Heart right ventricle (tissue), 16 donors: ENCODE data around the gene NHERF1. TPM values are rescaled to one million over a fixed set of nuclear protein-coding genes. Genes with fewer than 3 reads are reported as not detected.
A peak's percentile ranks its signal among the peaks of the same experiment; 100 is the strongest.

Experiments
- ATAC-seq, 8 donors: fragments of 200-7000 bp; cut with Tn5 transposase; one replicate each; pipeline ENCODE4 v1.9.1; 2020; ENCODE audit warnings: mild to moderate bottlenecking in 8 of 8, moderate library complexity in 8 of 8, moderate number of reproducible peaks in 1 of 8
- DNase-seq, 2 donors: peaks; one replicate each; pipeline ENCODE4 v3.0.0-alpha.2; 2020
- H3K27ac ChIP-seq, 10 donors: fragments of 200-600 bp; sonication (generic) in 2 of 10; one replicate each; pipeline versions ENCODE4 v1.5.0 to v1.8.0; 2020 to 2022; ENCODE audit warnings: mild to moderate bottlenecking in 3 of 10
- H3K27me3 ChIP-seq, 7 donors: fragments of 200-600 bp; one replicate each; pipeline ENCODE4 v1.8.0; 2021 to 2022; ENCODE audit warnings: mild to moderate bottlenecking in 2 of 7
- H3K36me3 ChIP-seq, 9 donors: fragments of 200-600 bp; sonication (generic) in 1 of 9; one replicate each; pipeline versions ENCODE4 v1.5.0 to v1.8.0; 2020 to 2022; ENCODE audit warnings: mild to moderate bottlenecking in 2 of 9
- H3K4me1 ChIP-seq, 9 donors: fragments of 200-600 bp; sonication (generic) in 1 of 9; one replicate each; pipeline versions ENCODE4 v1.5.0 to v1.8.0; 2020 to 2022; ENCODE audit warnings: mild to moderate bottlenecking in 4 of 9
- H3K4me3 ChIP-seq, 10 donors: fragments of 200-600 bp; sonication (generic) in 2 of 10; one replicate each; pipeline versions ENCODE4 v1.5.0 to v1.8.0; 2020 to 2022; ENCODE audit warnings: mild to moderate bottlenecking in 7 of 10, moderate library complexity in 2 of 10
- H3K9me3 ChIP-seq, 11 donors: fragments of 200-600 bp in 10 of 11; sonication (generic) in 2 of 11; one replicate each; pipeline versions ENCODE4 v1.5.0 to v1.8.0; 2013 to 2022; ENCODE audit warnings: mild to moderate bottlenecking in 2 of 11, control low read depth in 1 of 11, moderate library complexity in 1 of 11
- WGBS, 2 donors: extraction: QIAGEN DNeasy Blood & Tissue Kit; methylation state at CpG; one replicate each; pipeline ENCODE4 v1.1.7; 2013; ENCODE audit warnings: inconsistent platforms in 1 of 2; 5-methylcytosine and 5-hydroxymethylcytosine counted together
- intact Hi-C, 10 donors: fragments of 100-400 bp; cut with DNase I; formaldehyde crosslinking; loops; one replicate each; pipeline versions ENCODE4 v1.11.1 to v1.14.2; 2022
- polyA plus RNA-seq, 2 donors: library from polyadenylated mRNA; stranded (reverse); fragments of 200-250 nt; gene quantifications; one replicate each; pipeline ENCODE4 v1.2.3, GENCODE V29; 2013
- total RNA-seq, 10 donors: library from RNA; stranded (reverse); fragmentation: NEBNext Ultra II Directional in 3 of 10; extraction: Animal tissue kit (Norgen Biotek cat#: 25700) in 3 of 10; gene quantifications; one replicate each; pipeline versions ENCODE4 v1.2.1 to v1.2.4, GENCODE V29; 2021 to 2023
- TF ChIP-seq, protein P1 (sequence below), 9 donors: fragments of 200-600 bp; sonication (generic) in 2 of 9; IDR thresholded peaks; one replicate each; pipeline versions ENCODE4 v1.5.0 to v1.8.0; 2021 to 2022; ENCODE audit warnings: antibody characterized with exemption in 9 of 9, mild to moderate bottlenecking in 5 of 9, moderate library complexity in 1 of 9
- donor health status: Arrhythmogenic right ventricular cardiomyopathy.
- donor health status: ischemic (EF 13 %, LVEDD 7.1; RV severe dilation, severe dysfunction).
- donor health status: healthy with polysubstance abuse.
- donor health status: DM: no; HTN: yes; CAD: no.
- donor health status: DM: no; HTN: no; CAD: no.
- donor health status: ischemic (EF 25% LVEDD 6.9; RV normal size, moderate dysfunction).
- donor health status: ischemic (EF 25% LVEDD 5.7; RV mildly dilated, moderate dysfunction).
- donor health status: healthy.
- donor health status: DM: yes; HTN: yes; CAD: no.
- donor health status: Ischemic cardiomyopathy.
- donor health status: ischemic (EF 35%, LVEDD 5.7; RV mildly dilated, moderate dysfunction).
- donor health status: nonischemic (EF 11% LVEDD 7.7; RV severe dilation, severe dysfunction).
- donor health status: DM: yes; HTN: yes; CAD: no.
- donor health status: PGD.
- donor health status: ischemic (EF 29% LVEDD 5.4; RV normal size, mild dysfunction).
- donor health status: nonischemic (EF 23%, LVEDD 6.1; RV moderate dilation, normal function).

The NHERF1 gene
- total and polyA plus RNA-seq, 12 donors = 6.7 to 33.4 (median 12.7) TPM

DNA sequence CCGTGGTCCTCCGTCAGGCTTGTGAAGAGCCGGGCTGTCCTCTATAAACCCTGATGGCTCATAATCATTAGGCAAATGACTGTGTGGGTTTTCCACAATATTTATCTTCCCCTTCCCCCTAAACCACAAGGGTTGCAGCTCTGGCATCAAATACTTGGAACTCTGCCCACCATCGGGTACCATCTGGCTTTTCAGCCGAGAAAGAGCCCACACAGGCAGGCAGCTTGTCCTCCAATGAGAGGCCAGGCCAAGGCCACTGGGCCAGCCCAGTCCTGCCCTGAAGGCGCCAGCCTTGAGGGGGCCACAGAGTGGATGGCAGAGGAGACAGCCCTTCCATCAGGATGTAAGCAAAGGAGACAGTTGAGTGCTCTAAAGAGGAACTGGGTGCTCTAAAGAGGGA is 59.5 kb downstream of the NHERF1 start:
- intact Hi-C loops = no loop called here
- TF ChIP-seq, protein P1, sequence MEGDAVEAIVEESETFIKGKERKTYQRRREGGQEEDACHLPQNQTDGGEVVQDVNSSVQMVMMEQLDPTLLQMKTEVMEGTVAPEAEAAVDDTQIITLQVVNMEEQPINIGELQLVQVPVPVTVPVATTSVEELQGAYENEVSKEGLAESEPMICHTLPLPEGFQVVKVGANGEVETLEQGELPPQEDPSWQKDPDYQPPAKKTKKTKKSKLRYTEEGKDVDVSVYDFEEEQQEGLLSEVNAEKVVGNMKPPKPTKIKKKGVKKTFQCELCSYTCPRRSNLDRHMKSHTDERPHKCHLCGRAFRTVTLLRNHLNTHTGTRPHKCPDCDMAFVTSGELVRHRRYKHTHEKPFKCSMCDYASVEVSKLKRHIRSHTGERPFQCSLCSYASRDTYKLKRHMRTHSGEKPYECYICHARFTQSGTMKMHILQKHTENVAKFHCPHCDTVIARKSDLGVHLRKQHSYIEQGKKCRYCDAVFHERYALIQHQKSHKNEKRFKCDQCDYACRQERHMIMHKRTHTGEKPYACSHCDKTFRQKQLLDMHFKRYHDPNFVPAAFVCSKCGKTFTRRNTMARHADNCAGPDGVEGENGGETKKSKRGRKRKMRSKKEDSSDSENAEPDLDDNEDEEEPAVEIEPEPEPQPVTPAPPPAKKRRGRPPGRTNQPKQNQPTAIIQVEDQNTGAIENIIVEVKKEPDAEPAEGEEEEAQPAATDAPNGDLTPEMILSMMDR (IDR thresholded peaks at IDR 0.05) = no peak
- Histone ChIP-seq H3K4me1 (peaks cover 0 to 43% (median 11%) of the 10 kb centered on the region in 9 donors), H3K9me3 (no peaks in the 10 kb centered on the region), H3K4me3 (no peak overlapping the region), H3K36me3 (peaks cover 0 to 39% (median 0%) of the 10 kb centered on the region in 9 donors), H3K27ac (no peak overlapping the region), H3K27me3 (no peaks in the 10 kb centered on the region)
- 73 to 81% methylated on average over 6 of the region's 6 CpGs for WGBS, 2 donors
- no peak for ATAC-seq
- DNase-seq = no peak

DNA sequence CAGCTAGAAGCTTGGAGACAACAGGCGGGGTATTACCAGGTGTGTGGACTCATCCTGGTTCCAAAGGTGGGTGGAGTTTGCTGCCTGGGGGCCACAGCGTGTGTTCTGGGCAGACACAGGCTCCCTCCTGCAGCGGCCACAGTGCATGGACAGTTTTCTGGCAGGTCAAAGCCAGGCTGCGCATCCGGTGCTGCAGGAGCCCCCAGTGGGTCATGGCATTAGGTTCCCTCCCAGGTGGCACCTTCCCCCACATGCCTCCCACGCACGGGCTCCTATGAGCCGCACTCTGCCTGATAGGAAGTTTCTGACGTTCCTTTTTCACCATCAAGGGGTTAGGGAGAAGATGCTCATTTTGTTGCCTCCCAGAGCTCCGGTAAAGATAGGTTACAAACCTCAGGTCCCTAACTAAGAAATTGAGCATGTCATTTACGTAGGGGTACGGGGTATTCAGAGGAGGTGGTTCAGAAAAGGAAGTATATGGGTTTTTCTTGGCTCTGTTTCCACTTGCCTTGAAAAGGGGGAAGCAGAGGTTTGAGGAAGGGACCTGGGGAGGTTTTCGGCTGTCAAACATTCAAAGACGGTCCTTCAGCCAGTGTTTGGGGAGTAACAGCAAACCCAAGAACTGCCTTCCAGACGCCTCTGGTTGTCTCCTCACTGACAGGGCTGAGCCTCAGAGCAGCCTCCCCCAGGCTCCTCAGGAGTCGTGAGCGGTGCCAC is 60.4 kb downstream of the NHERF1 start:
- Histone ChIP-seq H3K4me1 (peaks cover 0 to 48% (median 11%) of the 10 kb centered on the region in 9 donors), H3K4me3 (no peak overlapping the region), H3K27me3 (no peaks in the 10 kb centered on the region), H3K36me3 (peaks cover 0 to 30% (median 0%) of the 10 kb centered on the region in 9 donors), H3K9me3 (no peaks in the 10 kb centered on the region), H3K27ac (no peak overlapping the region)
- DNase-seq = no peak
- WGBS, 2 donors = 86 to 90% methylated on average over 17 of the region's 17 CpGs
- TF ChIP-seq, protein P1 (IDR thresholded peaks at IDR 0.05) = no peak
- no peak for ATAC-seq
- intact Hi-C loops = no loop called here

DNA sequence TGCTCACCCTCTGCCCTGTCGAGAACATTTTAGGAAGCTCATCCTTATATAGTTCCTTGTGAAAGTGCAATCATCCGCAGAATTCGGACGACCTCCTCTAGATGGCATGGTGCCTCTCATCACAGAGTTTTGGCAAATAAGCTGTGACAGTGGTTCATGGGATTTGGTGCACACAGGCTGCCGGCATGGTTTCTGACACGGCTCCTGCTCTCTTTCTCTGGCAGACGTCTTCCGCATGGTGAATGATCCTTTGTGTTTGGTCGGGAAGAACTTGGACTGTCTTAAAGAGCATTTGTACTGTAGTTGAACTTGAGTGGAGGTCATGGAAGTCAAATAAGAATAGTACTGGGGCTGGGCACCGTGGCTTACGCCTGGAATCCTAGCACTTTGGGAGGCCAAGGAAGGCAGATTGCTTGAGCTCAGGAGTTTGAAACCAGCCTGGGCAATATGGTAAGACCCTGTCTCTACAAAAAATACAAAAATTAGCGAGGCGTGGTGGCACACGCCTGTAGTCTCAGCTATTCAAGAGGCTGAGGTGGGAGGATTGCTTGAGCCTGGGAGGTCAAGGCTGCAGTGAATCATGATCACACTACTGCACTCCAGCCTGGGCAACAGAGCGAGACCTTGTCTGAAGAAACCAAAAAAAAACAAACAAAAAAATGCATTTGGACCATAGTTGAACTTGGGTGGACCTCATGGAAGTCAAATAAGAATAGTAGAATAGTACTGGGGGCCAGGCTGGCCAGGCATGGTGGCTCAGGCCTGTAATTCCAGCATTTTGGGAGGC is 62.5 kb downstream of the NHERF1 start:
- DNase-seq = no peak
- no peak overlapping the region for H3K4me3 ChIP-seq
- 74 to 79% methylated on average over 15 of the region's 15 CpGs for WGBS, 2 donors
- no peak for ATAC-seq
- no peaks in the 10 kb centered on the region for H3K9me3 ChIP-seq
- intact Hi-C loops = no loop called here
- H3K27ac ChIP-seq = no peak overlapping the region
- TF ChIP-seq, protein P1 (IDR thresholded peaks at IDR 0.05) = no peak
- no peaks in the 10 kb centered on the region for H3K27me3 ChIP-seq
- H3K36me3 ChIP-seq = peaks cover 0 to 17% (median 0%) of the 10 kb centered on the region in 9 donors
- peaks cover 0 to 54% (median 22%) of the 10 kb centered on the region in 9 donors for H3K4me1 ChIP-seq

DNA sequence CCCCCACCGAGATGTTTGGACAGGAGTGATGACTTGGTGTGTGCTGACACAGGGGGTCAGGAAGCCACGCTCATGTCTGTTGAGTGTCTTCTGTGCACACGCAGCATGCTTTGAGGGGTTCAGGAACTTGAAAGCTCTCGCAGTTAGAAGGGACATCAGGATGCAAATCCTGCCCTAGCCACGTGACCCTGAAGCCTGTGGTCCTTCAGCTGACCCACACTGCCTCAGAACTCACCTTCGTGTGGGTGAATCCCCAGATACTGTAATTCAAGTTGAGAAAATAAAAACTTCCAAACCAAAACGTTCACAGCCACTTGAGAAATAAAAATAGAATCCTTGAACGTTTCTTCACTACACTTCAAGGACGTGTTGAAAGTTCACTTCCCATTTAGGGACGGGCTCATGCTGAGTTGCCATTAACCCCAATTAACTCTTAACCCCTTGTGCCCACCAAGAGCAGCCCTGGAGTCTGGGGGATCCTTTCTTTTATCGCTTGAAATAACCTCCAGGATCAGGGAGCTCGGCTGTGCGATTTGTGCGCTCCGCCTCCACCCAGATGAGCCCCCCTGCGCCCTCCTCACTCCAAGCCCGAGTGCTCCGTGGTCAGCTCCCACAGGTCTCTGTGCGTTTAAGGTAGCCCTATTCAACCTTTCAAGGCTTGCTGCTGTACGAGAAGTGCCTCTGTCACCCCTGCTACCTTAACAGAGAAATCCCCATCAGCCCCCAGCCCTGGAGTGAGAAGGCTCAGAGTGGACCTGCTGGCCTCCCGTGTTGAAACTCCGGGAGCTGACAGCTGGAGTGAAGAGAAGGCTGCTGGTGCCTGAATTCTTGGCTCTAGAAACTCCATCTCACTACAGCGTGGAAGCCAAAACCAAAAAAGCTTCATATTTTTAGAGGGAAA is 63.9 kb downstream of the NHERF1 start:
- TF ChIP-seq, protein P1 (IDR thresholded peaks at IDR 0.05) = no peak
- no peaks in the 10 kb centered on the region for H3K9me3 ChIP-seq
- H3K4me3 ChIP-seq = peak overlapping the region; percentile 3 to 50 (median 35)
- H3K4me1 ChIP-seq = peaks cover 0 to 52% (median 22%) of the 10 kb centered on the region in 9 donors
- ATAC-seq (peak; percentile 56 to 92 (median 80)), DNase-seq (peak in 1 of 2 donors; percentile 44)
- intact Hi-C loops = no loop called here
- WGBS, 2 donors = 24 to 38% methylated on average over 23 of the region's 23 CpGs
- H3K27me3 ChIP-seq = no peaks in the 10 kb centered on the region
- peak overlapping the region in 9 of 10 donors; percentile 2 to 70 (median 60) for H3K27ac ChIP-seq
- peaks cover 0 to 21% (median 0%) of the 10 kb centered on the region in 9 donors for H3K36me3 ChIP-seq
